GM12878 (cell line): ENCODE results near the gene OR5K3.

Experiments used
- CTCF ChIP-seq, 3 experiments: IDR thresholded peaks in 2 of 3; conservative IDR thresholded peaks in 1 of 3; 2 replicates each; pipeline ENCODE4 v1.5.1; 2011; ENCODE audit warnings: low read depth in 3 of 3, low read length in 3 of 3, mild to moderate bottlenecking in 3 of 3, control low read depth in 2 of 3, moderate library complexity in 2 of 3, inconsistent platforms in 1 of 3, mixed read lengths in 1 of 3; ENCODE audit not compliant: control insufficient read depth in 2 of 3, insufficient read depth in 1 of 3; ENCODE audit errors: extremely low read depth in 1 of 3
- POLR2AphosphoS5 ChIP-seq: IDR thresholded peaks from 2 replicates; pipeline ENCODE4 v1.6.1; 2011; ENCODE audit warnings: mild to moderate bottlenecking, low read length, inconsistent platforms
- TARDBP ChIP-seq: IDR thresholded peaks from 2 replicates; pipeline ENCODE4 v1.6.1; 2016; ENCODE audit warnings: borderline replicate concordance
- ZBTB33 ChIP-seq: fragments of 450-650 bp; IDR thresholded peaks from 2 replicates; pipeline ENCODE4 v1.6.1; 2017; ENCODE audit warnings: mild to moderate bottlenecking

GRCh38 chr3:98359250-98359649 is 31.2 kb upstream of the OR5K3 start:
- no peak for TF ChIP-seq POLR2AphosphoS5
- TF ChIP-seq TARDBP, result no peak
- TF ChIP-seq ZBTB33, result no peak
- no peak for TF ChIP-seq CTCF (IDR thresholded peaks at IDR 0.05 in 2 of 3, conservative IDR thresholded peaks at IDR 0.05 in 1 of 3; ENCODE audit: control insufficient read depth in 2 of 3, extremely low read depth in 1 of 3, insufficient read depth in 1 of 3, low read depth in 3 of 3, low read length in 3 of 3)
